Measurements from ENCODE around the gene ARHGAP6.
"Not testable (repeated sequence)": the region's sequence is repeated elsewhere in the genome, so short reads cannot be mapped to it uniquely, and the experiment has no call there.

ARHGAP6 gene

GRCh38 chrX:11504234-11504633 is 161.5 kb downstream of the ARHGAP6 start:
- Histone ChIP-seq H3K27me3 (ENCODE audit: insufficient read depth, low read depth, severe bottlenecking) (peaks cover 18% of the 10 kb centered on the region), H3K27ac (no peak overlapping the region), H3K9me3 (ENCODE audit: severe bottlenecking) (no peaks in the 10 kb centered on the region), H3K36me3 (no peaks in the 10 kb centered on the region), H3K4me3 (ENCODE audit: low read depth, low read length) (no peak overlapping the region)
- no peak for TF ChIP-seq CTCF (IDR thresholded peaks at IDR 0.05; ENCODE audit: low read depth, low read length)
- no peak for DNase-seq

GRCh38 chrX:11499076-11500044 is 166.4 kb downstream of the ARHGAP6 start:
- TF ChIP-seq CTCF (IDR thresholded peaks at IDR 0.05; ENCODE audit: low read depth, low read length): no peak

GRCh38 chrX:11491375-11491774 is 174.3 kb downstream of the ARHGAP6 start:
- not testable (repeated sequence) for H3K9me3 ChIP-seq (ENCODE audit: severe bottlenecking); DNase-seq; H3K4me3 ChIP-seq (ENCODE audit: low read depth, low read length); H3K36me3 ChIP-seq; H3K27ac ChIP-seq
- peaks cover 10% of the 10 kb centered on the region for H3K27me3 ChIP-seq (ENCODE audit: insufficient read depth, low read depth, severe bottlenecking)

More at GRCh38 chrX:11499076-11500044, 166.4 kb downstream of the ARHGAP6 start:
- Histone ChIP-seq H3K27me3 (ENCODE audit: insufficient read depth, low read depth, severe bottlenecking) (peaks cover 15% of the 10 kb centered on the region), H3K4me3 (ENCODE audit: low read depth, low read length) (no peak overlapping the region), H3K36me3 (no peaks in the 10 kb centered on the region), H3K9me3 (ENCODE audit: severe bottlenecking) (no peaks in the 10 kb centered on the region), H3K27ac (no peak overlapping the region)
- DNase-seq: no peak

GRCh38 chrX:11484290-11484689 is 181.4 kb downstream of the ARHGAP6 start:
- H3K27ac ChIP-seq: no peak overlapping the region
- H3K36me3 ChIP-seq: no peaks in the 10 kb centered on the region
- peaks cover 22% of the 10 kb centered on the region for H3K27me3 ChIP-seq (ENCODE audit: insufficient read depth, low read depth, severe bottlenecking)
- H3K4me3 ChIP-seq (ENCODE audit: low read depth, low read length): no peak overlapping the region
- no peak for TF ChIP-seq CTCF (IDR thresholded peaks at IDR 0.05; ENCODE audit: low read depth, low read length)
- no peak for DNase-seq
- no peaks in the 10 kb centered on the region for H3K9me3 ChIP-seq (ENCODE audit: severe bottlenecking)

- peaks cover 27% of the 10 kb centered on the region for H3K27me3 ChIP-seq (ENCODE audit: insufficient read depth, low read depth, severe bottlenecking)
- no peaks in the 10 kb centered on the region for H3K36me3 ChIP-seq
- no peaks in the 10 kb centered on the region for H3K9me3 ChIP-seq (ENCODE audit: severe bottlenecking)
- no peak for TF ChIP-seq CTCF (IDR thresholded peaks at IDR 0.05; ENCODE audit: low read depth, low read length)
- H3K4me3 ChIP-seq (ENCODE audit: low read depth, low read length): no peak overlapping the region
- DNase-seq: no peak
- H3K27ac ChIP-seq: no peak overlapping the region
Measured at GRCh38 chrX:11481035-11481434, 184.7 kb downstream of the ARHGAP6 start.

GRCh38 chrX:11480626-11481025 is 185.1 kb downstream of the ARHGAP6 start:
- no peak for DNase-seq
- no peaks in the 10 kb centered on the region for H3K36me3 ChIP-seq
- H3K4me3 ChIP-seq (ENCODE audit: low read depth, low read length): no peak overlapping the region
- TF ChIP-seq CTCF (IDR thresholded peaks at IDR 0.05; ENCODE audit: low read depth, low read length): no peak
- H3K9me3 ChIP-seq (ENCODE audit: severe bottlenecking): no peaks in the 10 kb centered on the region
- peaks cover 27% of the 10 kb centered on the region for H3K27me3 ChIP-seq (ENCODE audit: insufficient read depth, low read depth, severe bottlenecking)
- no peak overlapping the region for H3K27ac ChIP-seq

Data from WERI-Rb-1 (cell line).